Naive thymus-derived CD4-positive, alpha-beta T cell (primary cell): Measurements from ENCODE around the gene DSCAM. TPM values are rescaled to one million over a fixed set of nuclear protein-coding genes. Genes with fewer than 3 reads are reported as not detected.

Experiments used
- ATAC-seq: fragments of 150-1000 bp; cut with Tn5 transposase; 2 replicates; pipeline ENCODE4 v1.10.0; 2021; ENCODE audit warnings: mild to moderate bottlenecking, moderate library complexity
- CTCF ChIA-PET: fragments of 350-600 bp; sonication (Branson Sonifier 250); formaldehyde crosslinking; loops from one replicate; lab custom pipeline; 2021; ENCODE audit warnings: antibody characterized with exemption; lab: Charles Lee
- POLR2A ChIA-PET: fragments of 350-600 bp; sonication (Branson Sonifier 250); formaldehyde crosslinking; loops from one replicate; lab custom pipeline; 2021; ENCODE audit warnings: antibody characterized with exemption, inconsistent platforms; lab: Charles Lee
- DNase-seq, 9 donors: peaks; one replicate each; pipeline versions ENCODE4 v3.0.0 to v3.0.0-alpha.2; 2020 to 2022; ENCODE audit warnings: mixed read lengths in 1 of 9
- H3K27ac ChIP-seq: one replicate; pipeline ENCODE4 v1.7.0; 2013; ENCODE audit warnings: mild to moderate bottlenecking, low read depth, low read length, moderate library complexity
- H3K27me3 ChIP-seq, 2 donors: one replicate each; pipeline ENCODE4 v1.7.0; 2013; ENCODE audit warnings: low read length in 2 of 2, mild to moderate bottlenecking in 2 of 2, moderate library complexity in 2 of 2; ENCODE audit not compliant: control insufficient read depth in 2 of 2, insufficient read depth in 2 of 2
- H3K36me3 ChIP-seq, 3 experiments: 1 replicate in 2 of 3; 2 replicates in 1 of 3; pipeline ENCODE4 v1.7.0; 2013; ENCODE audit warnings: low read length in 3 of 3, mild to moderate bottlenecking in 3 of 3, moderate library complexity in 1 of 3; ENCODE audit not compliant: insufficient read depth in 3 of 3, control insufficient read depth in 2 of 3
- H3K4me1 ChIP-seq, 2 donors: one replicate each; pipeline ENCODE4 v1.7.0; 2013; ENCODE audit warnings: low read length in 2 of 2, mild to moderate bottlenecking in 2 of 2, moderate library complexity in 1 of 2; ENCODE audit not compliant: control insufficient read depth in 2 of 2, insufficient read depth in 2 of 2
- H3K4me3 ChIP-seq: 2 replicates; pipeline ENCODE4 v1.7.0; 2013; ENCODE audit warnings: mild to moderate bottlenecking, low read length
- H3K9me3 ChIP-seq, 3 experiments: 1 replicate in 2 of 3; 2 replicates in 1 of 3; pipeline ENCODE4 v1.7.0; 2013; ENCODE audit warnings: low read length in 3 of 3; ENCODE audit not compliant: control insufficient read depth in 2 of 3
- H3K27ac Mint-ChIP-seq, 9 donors: one replicate each; pipeline ENCODE4 v1.8.0; 2020 to 2022; ENCODE audit warnings: mixed read lengths in 9 of 9, mild to moderate bottlenecking in 8 of 9, moderate library complexity in 5 of 9, inconsistent platforms in 2 of 9
- H3K27me3 Mint-ChIP-seq, 5 donors: one replicate each; pipeline ENCODE4 v1.8.0; 2021 to 2022; ENCODE audit warnings: mixed read lengths in 5 of 5, mild to moderate bottlenecking in 1 of 5
- H3K36me3 Mint-ChIP-seq, 5 donors: one replicate each; pipeline ENCODE4 v1.8.0; 2020 to 2022; ENCODE audit warnings: mixed read lengths in 5 of 5, mild to moderate bottlenecking in 3 of 5, inconsistent platforms in 1 of 5
- H3K4me1 Mint-ChIP-seq, 7 donors: one replicate each; pipeline ENCODE4 v1.8.0; 2020 to 2022; ENCODE audit warnings: mixed read lengths in 7 of 7, mild to moderate bottlenecking in 3 of 7, inconsistent platforms in 1 of 7
- H3K4me3 Mint-ChIP-seq, 10 donors: one replicate each; pipeline ENCODE4 v1.8.0; 2020 to 2022; ENCODE audit warnings: mild to moderate bottlenecking in 10 of 10, mixed read lengths in 10 of 10, moderate library complexity in 6 of 10, inconsistent platforms in 2 of 10
- H3K9me3 Mint-ChIP-seq, 11 donors: one replicate each; pipeline ENCODE4 v1.8.0; 2020 to 2022; ENCODE audit warnings: mixed read lengths in 11 of 11, mild to moderate bottlenecking in 4 of 11, inconsistent platforms in 1 of 11, moderate library complexity in 1 of 11
- intact Hi-C, 2 donors: fragments of 100-400 bp; cut with micrococcal nuclease; formaldehyde crosslinking; loops; one replicate each; pipeline ENCODE4 v1.15.1; 2023
- polyA plus RNA-seq, 2 donors: library from polyadenylated mRNA; unstranded; fragments of 300-500 nt; fragmentation: Illumina TruSeq; gene quantifications; one replicate each; pipeline ENCODE4 v1.2.3, GENCODE V29; 2021
- total RNA-seq, 6 experiments: library from RNA in 5 of 6; stranded (reverse) in 5 of 6; gene quantifications; 1 replicate in 5 of 6; 2 replicates in 1 of 6; pipeline ENCODE4 v1.2.3 and lab custom pipeline; 2021 to 2026

Gene DSCAM
- total and polyA plus RNA-seq, 7 experiments from 2014 or later, result not detected

GRCh38 chr21:40563900-40564299 is 283.1 kb downstream of the DSCAM start:
- CTCF ChIA-PET, result no interaction called here
- peaks cover 0 to 6% (median 0%) of the 10 kb centered on the region in 11 donors for H3K9me3 Mint-ChIP-seq
- POLR2A ChIA-PET, result no interaction called here
- H3K36me3 Mint-ChIP-seq, result no peaks in the 10 kb centered on the region
- no peaks in the 10 kb centered on the region for H3K36me3 ChIP-seq
- peaks cover 0 to 18% (median 4%) of the 10 kb centered on the region in 5 donors for H3K27me3 Mint-ChIP-seq
- no peak overlapping the region for H3K27ac ChIP-seq
- no peak for ATAC-seq
- DNase-seq, result no peak
- H3K27me3 ChIP-seq, result no peaks in the 10 kb centered on the region
- intact Hi-C loops, result no loop called here
- no peaks in the 10 kb centered on the region for H3K9me3 ChIP-seq
- H3K27ac Mint-ChIP-seq, result no peak overlapping the region
- no peaks in the 10 kb centered on the region for H3K4me1 Mint-ChIP-seq
- no peak overlapping the region for H3K4me3 Mint-ChIP-seq
- H3K4me1 ChIP-seq, result no peaks in the 10 kb centered on the region
- H3K4me3 ChIP-seq, result no peak overlapping the region

GRCh38 chr21:40562242-40563002 is 284.5 kb downstream of the DSCAM start:
- intact Hi-C loops, result no loop called here
- Histone ChIP-seq H3K27ac (no peak overlapping the region), H3K9me3 (no peaks in the 10 kb centered on the region), H3K4me1 (no peaks in the 10 kb centered on the region), H3K27me3 (no peaks in the 10 kb centered on the region), H3K36me3 (no peaks in the 10 kb centered on the region), H3K4me3 (no peak overlapping the region)
- Mint-ChIP-seq H3K4me1 (no peaks in the 10 kb centered on the region), H3K27me3 (peaks cover 0 to 9% (median 3%) of the 10 kb centered on the region in 5 donors), H3K9me3 (peaks cover 0 to 9% (median 2%) of the 10 kb centered on the region in 11 donors), H3K36me3 (no peaks in the 10 kb centered on the region), H3K4me3 (no peak overlapping the region), H3K27ac (no peak overlapping the region)
- DNase-seq (no peak), ATAC-seq (no peak)
- CTCF ChIA-PET, result no interaction called here
- POLR2A ChIA-PET, result no interaction called here

GRCh38 chr21:40556442-40556968 is 290.5 kb downstream of the DSCAM start:
- intact Hi-C loops, result no loop called here
- peaks cover 0 to 9% (median 3%) of the 10 kb centered on the region in 5 donors for H3K27me3 Mint-ChIP-seq
- ATAC-seq (no peak), DNase-seq (no peak)
- no peaks in the 10 kb centered on the region for H3K36me3 ChIP-seq
- H3K4me3 ChIP-seq, result no peak overlapping the region
- H3K9me3 ChIP-seq, result no peaks in the 10 kb centered on the region
- no peak overlapping the region for H3K27ac ChIP-seq
- peaks cover 0 to 4% of the 10 kb centered on the region in 2 donors for H3K27me3 ChIP-seq
- CTCF ChIA-PET, result no interaction called here
- POLR2A ChIA-PET, result no interaction called here
- H3K4me3 Mint-ChIP-seq, result no peak overlapping the region
- H3K9me3 Mint-ChIP-seq, result peaks cover 0 to 15% (median 3%) of the 10 kb centered on the region in 11 donors
- H3K27ac Mint-ChIP-seq, result no peak overlapping the region
- H3K4me1 Mint-ChIP-seq, result no peaks in the 10 kb centered on the region
- no peaks in the 10 kb centered on the region for H3K4me1 ChIP-seq
- no peaks in the 10 kb centered on the region for H3K36me3 Mint-ChIP-seq

- no peaks in the 10 kb centered on the region for H3K4me1 Mint-ChIP-seq
- H3K27me3 Mint-ChIP-seq, result peaks cover 0 to 9% (median 0%) of the 10 kb centered on the region in 5 donors
- intact Hi-C loops, result no loop called here
- H3K27ac Mint-ChIP-seq, result no peak overlapping the region
- H3K4me3 ChIP-seq, result no peak overlapping the region
- DNase-seq (no peak), ATAC-seq (no peak)
- H3K4me1 ChIP-seq, result no peaks in the 10 kb centered on the region
- ChIA-PET POLR2A (no interaction called here), CTCF (no interaction called here)
- H3K9me3 ChIP-seq, result no peaks in the 10 kb centered on the region
- H3K9me3 Mint-ChIP-seq, result peaks cover 0 to 15% (median 3%) of the 10 kb centered on the region in 11 donors
- H3K27me3 ChIP-seq, result peaks cover 0 to 4% of the 10 kb centered on the region in 2 donors
- no peaks in the 10 kb centered on the region for H3K36me3 Mint-ChIP-seq
- H3K4me3 Mint-ChIP-seq, result no peak overlapping the region
- H3K36me3 ChIP-seq, result no peaks in the 10 kb centered on the region
- no peak overlapping the region for H3K27ac ChIP-seq
These were observed 291.9 kb downstream of the DSCAM start for GRCh38 chr21:40555021-40555528.

GRCh38 chr21:40553781-40554180 is 293.2 kb downstream of the DSCAM start:
- Histone ChIP-seq H3K4me3 (no peak overlapping the region), H3K9me3 (no peaks in the 10 kb centered on the region), H3K27me3 (peaks cover 0 to 4% of the 10 kb centered on the region in 2 donors), H3K36me3 (no peaks in the 10 kb centered on the region), H3K4me1 (no peaks in the 10 kb centered on the region), H3K27ac (no peak overlapping the region)
- Mint-ChIP-seq H3K4me1 (no peaks in the 10 kb centered on the region), H3K27ac (no peak overlapping the region), H3K27me3 (peaks cover 0 to 9% (median 0%) of the 10 kb centered on the region in 5 donors), H3K36me3 (no peaks in the 10 kb centered on the region), H3K9me3 (peaks cover 0 to 15% (median 3%) of the 10 kb centered on the region in 11 donors), H3K4me3 (no peak overlapping the region)
- intact Hi-C loops, result no loop called here
- POLR2A ChIA-PET, result no interaction called here
- CTCF ChIA-PET, result no interaction called here
- no peak for DNase-seq
- no peak for ATAC-seq

- no peaks in the 10 kb centered on the region for H3K4me1 Mint-ChIP-seq
- Histone ChIP-seq H3K4me3 (no peak overlapping the region), H3K27ac (no peak overlapping the region), H3K9me3 (no peaks in the 10 kb centered on the region), H3K27me3 (no peaks in the 10 kb centered on the region), H3K36me3 (no peaks in the 10 kb centered on the region), H3K4me1 (no peaks in the 10 kb centered on the region)
- H3K27me3 Mint-ChIP-seq, result peaks cover 0 to 10% (median 0%) of the 10 kb centered on the region in 5 donors
- intact Hi-C loops, result no loop called here
- DNase-seq (no peak), ATAC-seq (no peak)
- CTCF ChIA-PET, result no interaction called here
- no peak overlapping the region for H3K27ac Mint-ChIP-seq
- no peaks in the 10 kb centered on the region for H3K36me3 Mint-ChIP-seq
- no peak overlapping the region for H3K4me3 Mint-ChIP-seq
- POLR2A ChIA-PET, result no interaction called here
- peaks cover 0 to 16% (median 6%) of the 10 kb centered on the region in 11 donors for H3K9me3 Mint-ChIP-seq
These were observed 298.9 kb downstream of the DSCAM start for GRCh38 chr21:40547906-40548513.
